HG03135 (cell line): ENCODE measurements around the gene SLC2A10.

Source experiments
- ATAC-seq: cut with Tn5 transposase; IDR thresholded peaks from one replicate; pipeline ENCODE4 v1.9.1; 2021; ENCODE audit warnings: mild to moderate bottlenecking, moderate library complexity; ENCODE audit not compliant: unreplicated experiment

The SLC2A10 gene

GRCh38 chr20:46701986-46702385 lies 7.5 kb upstream of the SLC2A10 start:
- no peak for ATAC-seq

- ATAC-seq: no peak
These were observed 6.8 kb upstream of the SLC2A10 start for GRCh38 chr20:46702447-46703203.

GRCh38 chr20:46703435-46703834 lies 6.0 kb upstream of the SLC2A10 start:
- ATAC-seq: no peak

- ATAC-seq: no peak
These were observed 4.6 kb upstream of the SLC2A10 start for GRCh38 chr20:46704714-46705377.

GRCh38 chr20:46705378-46705729 lies 4.1 kb upstream of the SLC2A10 start:
- ATAC-seq: no peak

- ATAC-seq: no peak
These were observed 3.2 kb upstream of the SLC2A10 start for GRCh38 chr20:46706242-46706641.

GRCh38 chr20:46708172-46708860 lies 1.1 kb upstream of the SLC2A10 start:
- ATAC-seq: no peak

GRCh38 chr20:46709055-46709458 lies 392 bp upstream of the SLC2A10 start:
- ATAC-seq: no peak

- no peak for ATAC-seq
These were observed 884 bp downstream of the SLC2A10 start for GRCh38 chr20:46710153-46710913.

GRCh38 chr20:46712056-46712636 lies 2.7 kb downstream of the SLC2A10 start:
- no peak for ATAC-seq

- ATAC-seq: no peak
These were observed 4.7 kb downstream of the SLC2A10 start for GRCh38 chr20:46713957-46714834.

GRCh38 chr20:46715292-46715756 lies 5.9 kb downstream of the SLC2A10 start:
- ATAC-seq: no peak

- ATAC-seq: no peak
These were observed 8.5 kb downstream of the SLC2A10 start for GRCh38 chr20:46717818-46718541.

GRCh38 chr20:46720019-46720418 lies 10.6 kb downstream of the SLC2A10 start:
- ATAC-seq: no peak

- ATAC-seq: no peak
These were observed 11.5 kb downstream of the SLC2A10 start for GRCh38 chr20:46720776-46721425.

GRCh38 chr20:46721476-46721875 lies 12.0 kb downstream of the SLC2A10 start:
- ATAC-seq: no peak

GRCh38 chr20:46722450-46722849 lies 13.0 kb downstream of the SLC2A10 start:
- ATAC-seq: no peak

- no peak for ATAC-seq
These were observed 13.6 kb downstream of the SLC2A10 start for GRCh38 chr20:46723039-46723438.
